Nephron progenitor cell (in vitro differentiated cells): ENCODE results near the gene SLC1A7.

ENCODE experiments used
- DNase-seq: peaks from one replicate; pipeline ENCODE4 v3.0.0; 2021
- H3K27ac Mint-ChIP-seq: 2 replicates; pipeline ENCODE4 v1.8.0; 2021; ENCODE audit warnings: mild to moderate bottlenecking, moderate library complexity, mixed read lengths
- H3K27me3 Mint-ChIP-seq: 2 replicates; pipeline ENCODE4 v1.8.0; 2021; ENCODE audit warnings: mild to moderate bottlenecking, low read depth, mixed read lengths; ENCODE audit not compliant: poor library complexity
- H3K36me3 Mint-ChIP-seq: 2 replicates; pipeline ENCODE4 v1.8.0; 2021; ENCODE audit warnings: low read depth, mixed read lengths
- H3K4me1 Mint-ChIP-seq: 2 replicates; pipeline ENCODE4 v1.8.0; 2021; ENCODE audit warnings: mixed read lengths
- H3K4me3 Mint-ChIP-seq: 2 replicates; pipeline ENCODE4 v1.8.0; 2021; ENCODE audit warnings: mild to moderate bottlenecking, moderate library complexity, mixed read lengths
- H3K9me3 Mint-ChIP-seq: 2 replicates; pipeline ENCODE4 v1.8.0; 2021; ENCODE audit warnings: mild to moderate bottlenecking, moderate library complexity, mixed read lengths
- CTCF ChIP-seq: fragments of 200-600 bp; sonication (generic); IDR thresholded peaks from 2 replicates; pipeline ENCODE4 v1.5.0; 2021; ENCODE audit warnings: antibody characterized with exemption

Gene SLC1A7

GRCh38 chr1:53111693-53112092 lies 30.7 kb downstream of the SLC1A7 start:
- no peak for TF ChIP-seq CTCF
- Mint-ChIP-seq H3K27me3 (peaks cover 16% of the 10 kb centered on the region), H3K27ac (no peak overlapping the region), H3K4me1 (peaks cover 59% of the 10 kb centered on the region), H3K36me3 (no peaks in the 10 kb centered on the region), H3K4me3 (no peak overlapping the region), H3K9me3 (no peaks in the 10 kb centered on the region)
- no peak for DNase-seq

GRCh38 chr1:53111073-53111556 lies 31.3 kb downstream of the SLC1A7 start:
- H3K36me3 Mint-ChIP-seq, result no peaks in the 10 kb centered on the region
- no peak overlapping the region for H3K4me3 Mint-ChIP-seq
- H3K9me3 Mint-ChIP-seq, result no peaks in the 10 kb centered on the region
- no peak for DNase-seq
- H3K27ac Mint-ChIP-seq, result no peak overlapping the region
- peaks cover 19% of the 10 kb centered on the region for H3K27me3 Mint-ChIP-seq
- H3K4me1 Mint-ChIP-seq, result peaks cover 53% of the 10 kb centered on the region
- no peak for TF ChIP-seq CTCF

GRCh38 chr1:53110370-53111072 lies 31.9 kb downstream of the SLC1A7 start:
- no peaks in the 10 kb centered on the region for H3K36me3 Mint-ChIP-seq
- H3K9me3 Mint-ChIP-seq, result no peaks in the 10 kb centered on the region
- peaks cover 50% of the 10 kb centered on the region for H3K4me1 Mint-ChIP-seq
- TF ChIP-seq CTCF, result no peak
- DNase-seq, result no peak
- peaks cover 20% of the 10 kb centered on the region for H3K27me3 Mint-ChIP-seq
- no peak overlapping the region for H3K4me3 Mint-ChIP-seq
- no peak overlapping the region for H3K27ac Mint-ChIP-seq

- Mint-ChIP-seq H3K4me3 (no peak overlapping the region), H3K27me3 (peaks cover 18% of the 10 kb centered on the region), H3K27ac (no peak overlapping the region), H3K4me1 (peaks cover 43% of the 10 kb centered on the region), H3K36me3 (no peaks in the 10 kb centered on the region), H3K9me3 (no peaks in the 10 kb centered on the region)
- TF ChIP-seq CTCF, result no peak
- no peak for DNase-seq
Measured at GRCh38 chr1:53108646-53109580, 33.5 kb downstream of the SLC1A7 start.

- H3K9me3 Mint-ChIP-seq, result no peaks in the 10 kb centered on the region
- DNase-seq, result no peak
- no peaks in the 10 kb centered on the region for H3K36me3 Mint-ChIP-seq
- peaks cover 16% of the 10 kb centered on the region for H3K27me3 Mint-ChIP-seq
- H3K4me1 Mint-ChIP-seq, result peaks cover 43% of the 10 kb centered on the region
- peak overlapping the region; percentile 12 for H3K27ac Mint-ChIP-seq
- no peak for TF ChIP-seq CTCF
- no peak overlapping the region for H3K4me3 Mint-ChIP-seq
Measured at GRCh38 chr1:53107570-53108322, 34.7 kb downstream of the SLC1A7 start.
